ENCODE results near the gene ZSCAN16. TPM values are rescaled to one million over a fixed set of nuclear protein-coding genes. Genes with fewer than 3 reads are reported as not detected.

ZSCAN16 gene
- total RNA-seq, 1 donor from 2014 or later = 14.9 TPM

DNA sequence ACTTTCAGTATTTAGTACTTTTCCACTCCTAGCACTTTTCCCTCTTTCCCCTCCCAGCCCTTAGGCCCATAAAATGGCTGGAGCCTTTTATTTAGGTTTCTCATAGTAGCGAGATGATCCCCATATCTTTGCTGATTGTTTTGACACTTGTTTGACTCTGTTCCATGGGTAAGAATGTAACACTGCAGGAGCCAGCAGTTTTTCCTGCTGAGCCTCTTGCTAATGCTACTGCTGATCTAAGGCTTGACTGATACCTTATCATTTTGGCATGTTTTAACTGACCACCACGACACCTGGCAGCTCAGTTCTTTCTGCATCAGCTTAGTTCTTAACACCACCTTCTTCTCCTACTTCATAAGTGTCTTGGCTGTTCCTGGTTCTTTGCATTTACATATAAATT lies 46.9 kb downstream of the ZSCAN16 start:
- DNase-seq (ENCODE audit: low read depth in 2 of 2) = no peak

DNA sequence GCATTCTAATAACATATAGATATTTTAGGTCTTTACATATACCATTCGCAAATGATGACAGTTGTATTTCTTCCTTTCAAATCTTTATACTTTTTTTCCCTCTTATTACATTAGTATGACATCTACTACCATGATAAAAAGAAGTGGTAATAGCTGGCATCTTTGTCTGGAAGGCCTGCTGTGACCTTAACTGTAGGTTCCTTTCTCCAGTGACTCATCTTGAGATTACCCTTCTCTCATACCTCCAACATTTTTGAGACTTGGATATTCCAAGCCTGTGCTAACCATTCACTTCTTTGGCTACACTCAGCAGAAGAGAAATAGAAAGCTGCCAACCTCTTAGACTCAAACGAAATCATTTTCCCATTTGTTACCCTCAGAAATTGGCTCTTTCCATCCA lies 47.6 kb downstream of the ZSCAN16 start:
- DNase-seq (ENCODE audit: low read depth in 2 of 2) = no peak

DNA sequence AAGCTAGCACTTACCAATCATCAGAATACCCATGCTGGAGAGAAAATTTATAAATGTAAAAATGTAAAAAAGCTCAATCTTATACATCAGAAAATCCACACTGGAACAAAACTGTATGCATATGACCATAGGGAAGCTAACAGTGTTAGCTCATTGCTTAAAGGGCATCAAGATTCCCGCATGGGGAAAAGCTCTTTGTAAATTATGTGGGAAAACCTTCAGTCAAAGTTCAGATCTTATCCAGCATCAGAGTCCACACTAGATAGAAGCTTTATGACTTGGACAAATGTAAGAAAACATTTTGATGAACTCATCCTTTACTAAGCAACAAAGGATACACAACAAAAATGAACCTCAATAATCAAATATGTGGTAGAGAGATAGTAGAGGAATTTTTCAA lies 52.0 kb downstream of the ZSCAN16 start:
- no peak for DNase-seq (ENCODE audit: low read depth in 2 of 2)

Other genes starting within 250 kb of the ZSCAN16 start
- not detected in 2 replicates for gene OR2B2, start 212.2 kb upstream of the ZSCAN16 start, total RNA-seq
- gene OR2B6, start 167.4 kb upstream of the ZSCAN16 start, total RNA-seq = not detected in 2 replicates
- gene ZNF165, start 44.0 kb upstream of the ZSCAN16 start, total RNA-seq = 0.20 and 0.22 TPM in 2 replicates
- 8.5 and 12.3 TPM in 2 replicates for gene ZKSCAN8, start 17.3 kb downstream of the ZSCAN16 start, total RNA-seq
- gene ZSCAN9, start 100.7 kb downstream of the ZSCAN16 start, total RNA-seq = 6.5 and 10.1 TPM in 2 replicates
- gene ZKSCAN4, start 127.7 kb downstream of the ZSCAN16 start, total RNA-seq = 3.1 and 4.0 TPM in 2 replicates
- 0.20 and 0.22 TPM in 2 replicates for gene NKAPL, start 134.7 kb downstream of the ZSCAN16 start, total RNA-seq
- gene ZSCAN26, start 142.5 kb downstream of the ZSCAN16 start, total RNA-seq = 6.5 and 7.1 TPM in 2 replicates
- gene PGBD1, start 157.0 kb downstream of the ZSCAN16 start, total RNA-seq = 4.1 and 5.0 TPM in 2 replicates
- gene ZSCAN31, start 211.5 kb downstream of the ZSCAN16 start, total RNA-seq = 8.1 and 9.1 TPM in 2 replicates
- 3.1 and 4.0 TPM in 2 replicates for gene ZKSCAN3, start 225.3 kb downstream of the ZSCAN16 start, total RNA-seq